H9 (cell line): ENCODE data around the gene TLR8. TPM values are rescaled to one million over a fixed set of nuclear protein-coding genes. Genes with fewer than 3 reads are reported as not detected.

Experiments
- DNase-seq: peaks from one replicate; pipeline ENCODE4 v3.0.0-alpha.2; 2017
- H2AFZ ChIP-seq: one replicate; pipeline ENCODE4 v1.6.1; 2013; ENCODE audit warnings: mild to moderate bottlenecking, low read length, control low read depth, moderate library complexity
- H2AK5ac ChIP-seq: 2 replicates; pipeline ENCODE4 v1.6.1; 2013; ENCODE audit warnings: low read length, control low read depth, mixed read lengths; ENCODE audit not compliant: insufficient read length
- H2BK120ac ChIP-seq: one replicate; pipeline ENCODE4 v1.6.1; 2013; ENCODE audit warnings: low read depth, mild to moderate bottlenecking, low read length, control low read depth, inconsistent platforms; ENCODE audit not compliant: poor library complexity, severe bottlenecking
- H2BK12ac ChIP-seq: 2 replicates; pipeline ENCODE4 v1.6.1; 2013; ENCODE audit warnings: low read length, control low read depth, mixed read lengths, low read depth; ENCODE audit not compliant: insufficient read length
- H2BK15ac ChIP-seq: 2 replicates; pipeline ENCODE4 v1.6.1; 2013; ENCODE audit warnings: low read depth, low read length, control low read depth
- H2BK20ac ChIP-seq: one replicate; pipeline ENCODE4 v1.6.1; 2013; ENCODE audit warnings: low read depth, mild to moderate bottlenecking, low read length, control low read depth, inconsistent platforms; ENCODE audit not compliant: poor library complexity, severe bottlenecking
- H2BK5ac ChIP-seq: 2 replicates; pipeline ENCODE4 v1.6.1; 2013; ENCODE audit warnings: low read length, control low read depth, mixed read lengths; ENCODE audit not compliant: insufficient read length
- H3K14ac ChIP-seq: 2 replicates; pipeline ENCODE4 v1.6.1; 2013; ENCODE audit warnings: low read length, control low read depth; ENCODE audit not compliant: insufficient read depth
- H3K18ac ChIP-seq: 2 replicates; pipeline ENCODE4 v1.6.1; 2013; ENCODE audit warnings: low read depth, mild to moderate bottlenecking, mixed read lengths, low read length, control low read depth; ENCODE audit not compliant: insufficient read length
- H3K23ac ChIP-seq: 2 replicates; pipeline ENCODE4 v1.6.1; 2013; ENCODE audit warnings: low read length, control low read depth, mixed read lengths, low read depth; ENCODE audit not compliant: insufficient read length
- H3K23me2 ChIP-seq: 2 replicates; pipeline ENCODE4 v1.6.1; 2013; ENCODE audit warnings: low read depth, mild to moderate bottlenecking, mixed read lengths, low read length, control low read depth; ENCODE audit not compliant: insufficient read length, poor library complexity, severe bottlenecking
- H3K27ac ChIP-seq: 2 replicates; pipeline ENCODE4 v1.5.1; 2013; ENCODE audit warnings: low read length, control low read depth, mixed read lengths, low read depth; ENCODE audit not compliant: insufficient read length
- H3K27me3 ChIP-seq: 2 replicates; pipeline ENCODE4 v1.6.1; 2013; ENCODE audit warnings: low read length, control low read depth, inconsistent platforms; ENCODE audit not compliant: insufficient read depth
- H3K4ac ChIP-seq: 2 replicates; pipeline ENCODE4 v1.6.1; 2013; ENCODE audit warnings: low read depth, mild to moderate bottlenecking, control low read depth, inconsistent platforms, low read length, moderate library complexity
- H3K4me1 ChIP-seq: 2 replicates; pipeline ENCODE4 v1.6.1; 2013; ENCODE audit warnings: low read length, control low read depth, inconsistent platforms; ENCODE audit not compliant: insufficient read depth
- H3K4me2 ChIP-seq: 2 replicates; pipeline ENCODE4 v1.6.1; 2013; ENCODE audit warnings: low read length, control low read depth, mixed read lengths; ENCODE audit not compliant: insufficient read length, insufficient read depth
- H3K56ac ChIP-seq: 2 replicates; pipeline ENCODE4 v1.6.1; 2013; ENCODE audit warnings: low read depth, mild to moderate bottlenecking, mixed read lengths, low read length, control low read depth; ENCODE audit not compliant: insufficient read length
- H3K79me1 ChIP-seq: 2 replicates; pipeline ENCODE4 v1.6.1; 2013; ENCODE audit warnings: low read depth, mild to moderate bottlenecking, moderate library complexity, low read length, control low read depth, inconsistent platforms; ENCODE audit not compliant: insufficient read depth, poor library complexity, severe bottlenecking
- H3K79me2 ChIP-seq: 2 replicates; pipeline ENCODE4 v1.6.1; 2013; ENCODE audit warnings: low read length, control low read depth, inconsistent platforms; ENCODE audit not compliant: insufficient read depth
- H3K9ac ChIP-seq: 2 replicates; pipeline ENCODE4 v1.6.1; 2013; ENCODE audit warnings: low read length, control low read depth, mixed read lengths; ENCODE audit not compliant: insufficient read length; ENCODE audit errors: extremely low read depth
- H3K9me3 ChIP-seq: one replicate; pipeline ENCODE4 v1.6.1; 2013; ENCODE audit warnings: low read depth, low read length, inconsistent platforms; ENCODE audit not compliant: control insufficient read depth
- H3T11ph ChIP-seq: one replicate; pipeline ENCODE4 v1.6.1; 2013; ENCODE audit warnings: mild to moderate bottlenecking, low read length, control low read depth, inconsistent platforms
- H4K20me1 ChIP-seq: one replicate; pipeline ENCODE4 v1.6.1; 2013; ENCODE audit not compliant: control insufficient read depth, insufficient read length, insufficient read depth
- H4K5ac ChIP-seq: 2 replicates; pipeline ENCODE4 v1.6.1; 2013; ENCODE audit warnings: low read depth, mild to moderate bottlenecking, mixed read lengths, low read length, control low read depth; ENCODE audit not compliant: insufficient read length
- H4K8ac ChIP-seq: replicated peaks from 2 replicates; pipeline ENCODE4 v1.6.1; 2013; ENCODE audit warnings: low read length, control low read depth, mixed read lengths, low read depth; ENCODE audit not compliant: insufficient read length
- H4K91ac ChIP-seq: 2 replicates; pipeline ENCODE4 v1.6.1; 2013; ENCODE audit warnings: low read depth, mild to moderate bottlenecking, moderate library complexity, mixed read lengths, low read length, control low read depth; ENCODE audit not compliant: insufficient read length
- H3K27ac Mint-ChIP-seq, 3 experiments: 2 replicates in 2 of 3; 3 replicates in 1 of 3; pipeline ENCODE4 v1.8.0; 2020 to 2021; ENCODE audit warnings: mixed read lengths in 3 of 3, mild to moderate bottlenecking in 1 of 3, moderate library complexity in 1 of 3
- H3K27me3 Mint-ChIP-seq: 2 replicates; pipeline ENCODE4 v1.8.0; 2021; ENCODE audit warnings: low read depth, mild to moderate bottlenecking, moderate library complexity, mixed read lengths
- H3K36me3 Mint-ChIP-seq, 3 experiments: 2 replicates in 2 of 3; 3 replicates in 1 of 3; pipeline ENCODE4 v1.8.0; 2020 to 2021; ENCODE audit warnings: low read depth in 3 of 3, mixed read lengths in 3 of 3; ENCODE audit not compliant: insufficient read depth in 1 of 3
- H3K4me1 Mint-ChIP-seq, 2 experiments: 2 replicates each; pipeline ENCODE4 v1.8.0; 2020; ENCODE audit warnings: mixed read lengths in 2 of 2
- H3K4me3 Mint-ChIP-seq, 2 experiments: 2 replicates in 1 of 2; 3 replicates in 1 of 2; pipeline ENCODE4 v1.8.0; 2020 to 2021; ENCODE audit warnings: mild to moderate bottlenecking in 2 of 2, mixed read lengths in 2 of 2, moderate library complexity in 1 of 2
- H3K9me3 Mint-ChIP-seq, 2 experiments: 2 replicates in 1 of 2; 3 replicates in 1 of 2; pipeline ENCODE4 v1.8.0; 2020; ENCODE audit warnings: mild to moderate bottlenecking in 2 of 2, mixed read lengths in 2 of 2, moderate library complexity in 1 of 2
- WGBS: extraction: QIAGEN DNeasy Blood & Tissue Kit; methylation state at CpG from one replicate; pipeline ENCODE4 v1.1.7; 2013; ENCODE audit warnings: missing lambda C conversion rate, low lambda C conversion rate, mixed read lengths; ENCODE audit not compliant: insufficient read length; ENCODE audit errors: extremely low coverage; 5-methylcytosine and 5-hydroxymethylcytosine counted together
- total RNA-seq: library from RNA; stranded (reverse); gene quantifications from 2 replicates; pipeline ENCODE4 v1.2.1, GENCODE V29; 2021
- TF ChIP-seq, protein P1 (sequence below): fragments of 200-600 bp; sonication (generic); conservative IDR thresholded peaks from 3 replicates; pipeline ENCODE4 v1.8.0; 2021; ENCODE audit warnings: antibody characterized with exemption, mild to moderate bottlenecking

Gene TLR8
- total RNA-seq, 1 experiment from 2014 or later = not detected

DNA sequence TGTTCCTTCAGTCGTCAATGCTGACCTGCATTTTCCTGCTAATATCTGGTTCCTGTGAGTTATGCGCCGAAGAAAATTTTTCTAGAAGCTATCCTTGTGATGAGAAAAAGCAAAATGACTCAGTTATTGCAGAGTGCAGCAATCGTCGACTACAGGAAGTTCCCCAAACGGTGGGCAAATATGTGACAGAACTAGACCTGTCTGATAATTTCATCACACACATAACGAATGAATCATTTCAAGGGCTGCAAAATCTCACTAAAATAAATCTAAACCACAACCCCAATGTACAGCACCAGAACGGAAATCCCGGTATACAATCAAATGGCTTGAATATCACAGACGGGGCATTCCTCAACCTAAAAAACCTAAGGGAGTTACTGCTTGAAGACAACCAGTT lies 12.6 kb downstream of the TLR8 start:
- Histone ChIP-seq H3K4me1 (no peaks in the 10 kb centered on the region), H2BK5ac (no peak overlapping the region), H3K4me2 (no peak overlapping the region), H3K23ac (no peak overlapping the region), H2BK20ac (no peak overlapping the region), H3K56ac (no peak overlapping the region), H2BK12ac (no peak overlapping the region), H3K79me1 (no peaks in the 10 kb centered on the region), H3T11ph (no peak overlapping the region), H3K27me3 (no peaks in the 10 kb centered on the region), H2AFZ (no peak overlapping the region), H3K9me3 (no peaks in the 10 kb centered on the region), H4K8ac (no peak overlapping the region), H2BK120ac (no peak overlapping the region), H3K23me2 (no peaks in the 10 kb centered on the region), H3K9ac (no peak overlapping the region), H4K91ac (no peak overlapping the region), H2BK15ac (no peak overlapping the region), H4K20me1 (no peaks in the 10 kb centered on the region), H4K5ac (no peak overlapping the region), H3K4ac (no peak overlapping the region), H3K14ac (no peak overlapping the region), H2AK5ac (no peak overlapping the region), H3K27ac (no peak overlapping the region), H3K79me2 (0 out of 2 replicates have a peak, but pooled peaks cover 1% of the 10 kb centered on the region), H3K18ac (no peak overlapping the region)
- no peak for DNase-seq
- H3K36me3 Mint-ChIP-seq = peaks cover 0 to 4% (median 0%) of the 10 kb centered on the region in 3 experiments; a peak in 1 of 7 replicates
- H3K4me3 Mint-ChIP-seq = no peak overlapping the region
- peaks cover 66 to 68% of the 10 kb centered on the region in 2 experiments for H3K9me3 Mint-ChIP-seq
- no CpG with 5 or more reads among the region's 10 CpGs for WGBS
- H3K27me3 Mint-ChIP-seq = peaks cover 3% of the 10 kb centered on the region
- 0 out of 4 replicates have a peak, but pooled peaks cover 0 to 2% of the 10 kb centered on the region in 2 experiments for H3K4me1 Mint-ChIP-seq
- no peak overlapping the region for H3K27ac Mint-ChIP-seq
- TF ChIP-seq, protein P1, sequence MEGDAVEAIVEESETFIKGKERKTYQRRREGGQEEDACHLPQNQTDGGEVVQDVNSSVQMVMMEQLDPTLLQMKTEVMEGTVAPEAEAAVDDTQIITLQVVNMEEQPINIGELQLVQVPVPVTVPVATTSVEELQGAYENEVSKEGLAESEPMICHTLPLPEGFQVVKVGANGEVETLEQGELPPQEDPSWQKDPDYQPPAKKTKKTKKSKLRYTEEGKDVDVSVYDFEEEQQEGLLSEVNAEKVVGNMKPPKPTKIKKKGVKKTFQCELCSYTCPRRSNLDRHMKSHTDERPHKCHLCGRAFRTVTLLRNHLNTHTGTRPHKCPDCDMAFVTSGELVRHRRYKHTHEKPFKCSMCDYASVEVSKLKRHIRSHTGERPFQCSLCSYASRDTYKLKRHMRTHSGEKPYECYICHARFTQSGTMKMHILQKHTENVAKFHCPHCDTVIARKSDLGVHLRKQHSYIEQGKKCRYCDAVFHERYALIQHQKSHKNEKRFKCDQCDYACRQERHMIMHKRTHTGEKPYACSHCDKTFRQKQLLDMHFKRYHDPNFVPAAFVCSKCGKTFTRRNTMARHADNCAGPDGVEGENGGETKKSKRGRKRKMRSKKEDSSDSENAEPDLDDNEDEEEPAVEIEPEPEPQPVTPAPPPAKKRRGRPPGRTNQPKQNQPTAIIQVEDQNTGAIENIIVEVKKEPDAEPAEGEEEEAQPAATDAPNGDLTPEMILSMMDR = no peak
